Esophagus (tissue), 2 donors: ENCODE data around the gene ASIC4. TPM values are rescaled to one million over a fixed set of nuclear protein-coding genes. Genes with fewer than 3 reads are reported as not detected.

Source experiments
- H3K27ac ChIP-seq, 2 donors: one replicate each; pipeline ENCODE4 v1.5.1; 2013; ENCODE audit warnings: low read depth in 2 of 2, mild to moderate bottlenecking in 2 of 2, inconsistent platforms in 1 of 2, low read length in 1 of 2, moderate library complexity in 1 of 2
- H3K27me3 ChIP-seq, 2 donors: one replicate each; pipeline ENCODE4 v1.6.1; 2013; ENCODE audit warnings: low read length in 2 of 2, control low read depth in 1 of 2, mild to moderate bottlenecking in 1 of 2; ENCODE audit not compliant: insufficient read depth in 2 of 2, control insufficient read depth in 1 of 2
- H3K36me3 ChIP-seq, 2 donors: one replicate each; pipeline ENCODE4 v1.6.1; 2013; ENCODE audit warnings: low read length in 1 of 2; ENCODE audit not compliant: control insufficient read depth in 2 of 2, insufficient read depth in 2 of 2
- H3K4me1 ChIP-seq, 2 donors: one replicate each; pipeline ENCODE4 v1.6.1; 2013; ENCODE audit warnings: low read length in 1 of 2; ENCODE audit not compliant: control insufficient read depth in 2 of 2, insufficient read depth in 2 of 2
- H3K4me3 ChIP-seq, 2 donors: one replicate each; pipeline ENCODE4 v1.5.1; 2013; ENCODE audit warnings: low read length in 2 of 2, mild to moderate bottlenecking in 2 of 2, low read depth in 1 of 2, moderate library complexity in 1 of 2
- H3K9me3 ChIP-seq, 2 donors: one replicate each; pipeline ENCODE4 v1.6.1; 2013; ENCODE audit warnings: mild to moderate bottlenecking in 2 of 2, low read depth in 1 of 2, low read length in 1 of 2, moderate library complexity in 1 of 2; ENCODE audit not compliant: control insufficient read depth in 2 of 2, insufficient read depth in 1 of 2
- WGBS, 2 donors: extraction: QIAGEN DNeasy Blood & Tissue Kit; methylation state at CpG; one replicate each; pipeline ENCODE4 v1.1.7; 2013; 5-methylcytosine and 5-hydroxymethylcytosine counted together
- polyA plus RNA-seq, 2 donors: library from polyadenylated mRNA; stranded (reverse); fragments of 200-250 nt; gene quantifications; one replicate each; pipeline ENCODE4 v1.2.3, GENCODE V29; 2013
- donor health status: healthy with polysubstance abuse.
- donor health status: Bipolar disorder and iron deficiency.

Gene ASIC4
- polyA plus RNA-seq, 2 donors = 0.01 to 0.02 TPM

GRCh38 chr2:219545295-219545942, 31.1 kb downstream of the ASIC4 start:
- Histone ChIP-seq H3K4me1 (peaks cover 0 to 15% of the 10 kb centered on the region in 2 donors), H3K27ac (no peak overlapping the region), H3K27me3 (no peaks in the 10 kb centered on the region), H3K4me3 (no peak overlapping the region), H3K9me3 (no peaks in the 10 kb centered on the region), H3K36me3 (peaks cover 0 to 6% of the 10 kb centered on the region in 2 donors)
- 81 to 91% methylated on average over 3 of the region's 3 CpGs for WGBS, 2 donors

GRCh38 chr2:219545943-219546352, 31.7 kb downstream of the ASIC4 start:
- H3K4me3 ChIP-seq = no peak overlapping the region
- no peaks in the 10 kb centered on the region for H3K9me3 ChIP-seq
- H3K27ac ChIP-seq = no peak overlapping the region
- H3K36me3 ChIP-seq = peaks cover 0 to 4% of the 10 kb centered on the region in 2 donors
- peaks cover 0 to 15% of the 10 kb centered on the region in 2 donors for H3K4me1 ChIP-seq
- no peaks in the 10 kb centered on the region for H3K27me3 ChIP-seq
- WGBS, 2 donors = 69 to 70% methylated on average over 4 of the region's 4 CpGs

GRCh38 chr2:219547621-219548020, 33.3 kb downstream of the ASIC4 start:
- Histone ChIP-seq H3K4me3 (no peak overlapping the region), H3K9me3 (no peaks in the 10 kb centered on the region), H3K36me3 (no peaks in the 10 kb centered on the region), H3K27ac (no peak overlapping the region), H3K4me1 (peaks cover under 1 to 18% of the 10 kb centered on the region in 2 donors), H3K27me3 (no peaks in the 10 kb centered on the region)
- 95% methylated on average over 26 of the region's 26 CpGs for WGBS, 2 donors

- Histone ChIP-seq H3K27ac (no peak overlapping the region), H3K4me1 (peaks cover 5 to 22% of the 10 kb centered on the region in 2 donors), H3K27me3 (no peaks in the 10 kb centered on the region), H3K9me3 (no peaks in the 10 kb centered on the region), H3K4me3 (no peak overlapping the region), H3K36me3 (no peaks in the 10 kb centered on the region)
- 93 to 96% methylated on average over 18 of the region's 18 CpGs for WGBS, 2 donors
These were observed 34.7 kb downstream of the ASIC4 start for GRCh38 chr2:219548990-219549389.

- H3K27me3 ChIP-seq = no peaks in the 10 kb centered on the region
- 85 to 87% methylated on average over 9 of the region's 9 CpGs for WGBS, 2 donors
- H3K36me3 ChIP-seq = no peaks in the 10 kb centered on the region
- H3K4me1 ChIP-seq = peaks cover 5 to 16% of the 10 kb centered on the region in 2 donors
- no peak overlapping the region for H3K4me3 ChIP-seq
- no peaks in the 10 kb centered on the region for H3K9me3 ChIP-seq
- H3K27ac ChIP-seq = no peak overlapping the region
These were observed 35.3 kb downstream of the ASIC4 start for GRCh38 chr2:219549619-219550018.

- H3K4me1 ChIP-seq = peaks cover 5 to 15% of the 10 kb centered on the region in 2 donors
- peak overlapping the region; percentile 52 to 71 for H3K4me3 ChIP-seq
- no peaks in the 10 kb centered on the region for H3K9me3 ChIP-seq
- no peak overlapping the region for H3K27ac ChIP-seq
- no peaks in the 10 kb centered on the region for H3K27me3 ChIP-seq
- 6 to 8% methylated on average over 51 to 54 of the region's 54 CpGs for WGBS, 2 donors
- peaks cover 0 to 4% of the 10 kb centered on the region in 2 donors for H3K36me3 ChIP-seq
These were observed 37.4 kb downstream of the ASIC4 start for GRCh38 chr2:219551441-219552381.

GRCh38 chr2:219552382-219553167, 38.3 kb downstream of the ASIC4 start:
- H3K4me1 ChIP-seq = peaks cover 5 to 15% of the 10 kb centered on the region in 2 donors
- peaks cover 0 to 3% of the 10 kb centered on the region in 2 donors for H3K9me3 ChIP-seq
- 1 to 2% methylated on average over 78 to 99 of the region's 99 CpGs for WGBS, 2 donors
- no peaks in the 10 kb centered on the region for H3K27me3 ChIP-seq
- H3K4me3 ChIP-seq = peak overlapping the region; percentile 52 to 71
- H3K27ac ChIP-seq = peak overlapping the region in 1 of 2 donors; percentile 51
- peaks cover 0 to 4% of the 10 kb centered on the region in 2 donors for H3K36me3 ChIP-seq

GRCh38 chr2:219553168-219553417, 38.8 kb downstream of the ASIC4 start:
- Histone ChIP-seq H3K27ac (no peak overlapping the region), H3K27me3 (no peaks in the 10 kb centered on the region), H3K36me3 (peaks cover 0 to 4% of the 10 kb centered on the region in 2 donors), H3K4me3 (peak overlapping the region; percentile 52 to 71), H3K9me3 (peaks cover 0 to 3% of the 10 kb centered on the region in 2 donors), H3K4me1 (peaks cover 5 to 15% of the 10 kb centered on the region in 2 donors)
- 20 to 25% methylated on average over 7 of the region's 7 CpGs for WGBS, 2 donors

GRCh38 chr2:219553463-219553963, 39.2 kb downstream of the ASIC4 start:
- H3K36me3 ChIP-seq = peaks cover 0 to 4% of the 10 kb centered on the region in 2 donors
- 71 to 76% methylated on average over 12 of the region's 12 CpGs for WGBS, 2 donors
- H3K9me3 ChIP-seq = peaks cover 0 to 3% of the 10 kb centered on the region in 2 donors
- H3K27ac ChIP-seq = no peak overlapping the region
- no peak overlapping the region for H3K4me3 ChIP-seq
- H3K4me1 ChIP-seq = peaks cover 5 to 15% of the 10 kb centered on the region in 2 donors
- H3K27me3 ChIP-seq = no peaks in the 10 kb centered on the region
